Activated T-cell treated with anti-CD3 and anti-CD28 coated beads, Interleukin-2, amount 50 U/mL, for 48 hours (primary cell): ENCODE results near the gene PTPRK.
"Not testable (repeated sequence)": the region's sequence is repeated elsewhere in the genome, so short reads cannot be mapped to it uniquely, and the experiment has no call there.

ENCODE experiments used
- DNase-seq, 2 experiments: peaks; one replicate each; pipeline ENCODE4 v3.0.0-alpha.2; 2020

The PTPRK gene

DNA sequence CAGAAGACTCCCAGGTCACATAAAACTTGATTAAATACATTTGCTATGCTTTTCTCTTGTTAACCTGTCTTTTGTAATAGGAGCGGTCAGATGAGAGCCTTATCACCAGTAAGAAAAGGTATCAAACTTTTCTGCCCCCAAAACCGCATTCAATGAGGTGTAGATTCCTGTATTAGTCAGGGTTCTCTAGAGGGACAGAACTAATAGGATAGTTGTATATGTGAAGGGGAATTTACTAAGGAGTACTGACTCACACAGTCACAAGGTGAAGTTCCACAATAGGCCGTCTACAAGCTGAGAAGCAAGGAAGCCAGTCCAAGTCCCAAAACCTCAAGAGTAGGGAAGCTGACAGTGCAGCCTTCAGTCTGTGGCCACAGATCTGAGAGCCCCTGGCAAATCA lies 32.7 kb downstream of the PTPRK start:
- DNase-seq, result no peak

DNA sequence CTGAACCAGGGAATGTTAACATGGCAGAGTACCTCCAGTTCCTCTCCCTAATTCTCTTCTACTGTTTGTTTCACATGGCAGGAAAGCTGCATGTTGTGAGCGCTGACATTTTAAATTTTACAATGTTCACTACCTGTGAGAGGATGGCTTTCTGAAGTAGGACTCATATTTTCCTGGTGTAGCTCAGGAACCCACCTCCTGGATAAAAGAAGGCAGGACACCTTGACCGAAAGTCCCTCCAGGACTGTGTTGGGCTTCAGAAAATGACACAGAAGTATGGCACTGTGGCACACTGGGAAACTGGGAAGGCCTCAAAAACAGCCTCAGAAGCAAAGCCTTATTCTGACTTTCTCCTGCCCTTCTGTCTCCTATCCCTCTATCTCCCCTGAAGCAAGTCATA lies 33.3 kb downstream of the PTPRK start:
- DNase-seq, result no peak

- DNase-seq, result not testable (repeated sequence)
These were observed 33.8 kb downstream of the PTPRK start for GRCh38 chr6:128486580-128486979.

DNA sequence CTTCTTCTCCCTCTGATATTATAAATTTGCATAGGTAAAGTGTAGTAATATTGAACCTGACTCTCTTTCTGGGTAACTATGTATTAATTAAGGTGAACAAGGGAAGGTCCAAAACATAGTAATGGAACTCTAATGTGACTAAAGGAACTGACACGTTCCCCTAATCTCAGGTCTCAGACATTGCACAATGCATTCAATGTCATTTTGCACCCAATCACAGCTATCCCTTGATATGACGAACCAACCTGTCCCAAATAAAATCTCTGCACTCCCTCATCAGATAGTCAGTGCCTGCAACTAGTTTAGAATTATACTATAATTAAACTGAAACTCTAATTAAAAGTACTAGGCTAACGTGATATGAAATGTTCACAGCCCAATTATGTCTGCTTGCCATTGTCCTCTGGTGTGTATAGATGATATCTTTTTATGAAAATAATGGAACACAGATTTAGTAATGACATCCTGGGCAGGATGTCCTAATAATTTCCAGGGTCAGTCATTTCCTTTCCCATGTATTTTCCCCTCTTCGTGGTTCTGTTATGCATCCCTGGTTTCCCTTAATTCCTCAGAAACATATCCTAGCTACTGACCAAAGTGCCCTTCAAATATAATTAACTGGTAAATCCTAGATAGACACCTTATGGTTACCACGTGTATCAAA lies 36.8 kb downstream of the PTPRK start:
- no peak for DNase-seq

GRCh38 chr6:128482642-128483041 lies 37.8 kb downstream of the PTPRK start:
- DNase-seq, result no peak

GRCh38 chr6:128479991-128480390 lies 40.4 kb downstream of the PTPRK start:
- DNase-seq, result no peak

DNA sequence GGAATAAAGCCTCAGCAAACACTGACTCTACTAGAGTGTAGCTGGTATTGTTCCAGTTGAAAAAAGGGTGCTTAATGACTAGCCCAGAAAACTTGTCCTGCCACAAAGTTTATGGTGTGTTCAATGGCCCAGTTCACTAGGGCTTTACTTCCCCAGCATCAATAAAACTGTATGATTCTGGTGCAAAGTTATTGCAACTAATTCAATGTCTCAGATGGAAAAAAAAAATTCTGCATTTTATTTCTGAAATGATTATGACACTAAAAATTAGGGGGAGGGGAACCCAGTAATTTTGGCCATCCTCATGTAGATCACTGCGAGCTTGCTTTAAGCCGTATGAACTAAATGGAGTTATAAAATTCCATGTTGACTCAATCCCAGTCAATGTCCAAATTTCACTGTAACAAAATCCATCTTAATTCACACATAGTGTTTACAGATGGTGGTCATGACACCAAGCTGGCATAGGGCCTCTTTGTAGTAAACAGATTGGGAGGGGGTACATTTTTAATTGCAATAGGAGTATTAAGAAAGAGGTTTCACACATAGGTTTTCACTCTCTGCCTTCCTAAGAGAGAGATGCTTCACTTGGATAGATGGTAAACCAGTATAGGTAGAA lies 41.2 kb downstream of the PTPRK start:
- no peak for DNase-seq

DNA sequence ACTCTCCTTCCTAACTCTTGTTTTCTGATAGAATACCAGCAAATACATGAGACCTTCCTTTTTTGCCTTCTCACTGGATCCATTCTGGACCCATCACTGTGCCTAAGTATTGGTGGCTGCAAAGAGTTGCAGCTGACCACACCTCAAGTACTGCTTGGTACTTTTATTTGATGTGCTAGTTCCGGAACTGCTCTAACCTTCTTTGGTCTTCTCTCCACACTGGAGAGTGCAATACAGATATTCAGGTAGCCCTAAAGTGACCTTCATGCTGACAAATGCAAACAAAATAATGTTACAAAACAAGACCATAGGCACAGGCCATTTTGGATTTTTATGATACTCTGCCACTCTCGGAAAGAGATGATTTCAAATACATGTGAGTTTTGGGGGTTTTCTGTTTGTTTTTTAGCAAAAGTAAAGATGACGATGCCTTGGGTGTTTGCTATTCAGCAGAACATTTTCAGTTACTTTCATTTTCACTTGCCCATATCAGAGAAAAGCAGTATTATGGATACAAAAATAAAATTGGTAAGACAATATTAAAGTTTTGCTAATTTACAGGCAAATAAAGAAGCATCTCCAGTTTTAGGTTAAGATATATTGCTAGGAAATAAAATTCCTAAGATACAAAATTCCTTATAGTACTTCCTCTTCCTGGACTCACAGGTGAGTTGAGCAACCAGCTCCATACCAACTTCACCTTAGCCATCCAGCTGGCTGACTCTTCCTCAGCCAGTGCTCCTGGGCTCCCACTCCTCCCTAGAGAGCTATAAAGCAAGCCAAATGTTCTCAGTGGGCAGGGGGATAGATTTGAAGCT lies 42.0 kb downstream of the PTPRK start:
- no peak for DNase-seq

DNA sequence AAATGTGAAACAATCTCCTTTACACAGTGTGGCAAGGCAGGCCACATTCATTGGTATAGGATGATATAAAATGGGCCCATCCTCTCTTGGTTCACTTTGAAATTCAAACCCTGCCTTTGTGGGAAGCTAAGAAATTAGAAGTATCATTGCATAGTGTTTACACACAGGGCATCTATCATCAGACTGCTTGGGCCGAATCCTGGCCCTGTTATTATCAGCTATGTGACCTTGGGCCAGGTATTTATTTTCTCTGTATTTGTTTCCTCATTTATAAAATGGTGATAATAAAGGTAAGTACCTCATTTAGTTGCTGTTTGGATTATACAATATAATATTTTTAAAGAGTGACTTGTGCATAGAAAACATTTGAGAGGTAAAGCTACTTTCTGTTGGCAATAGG lies 45.5 kb downstream of the PTPRK start:
- no peak for DNase-seq

GRCh38 chr6:128474481-128474880 lies 45.9 kb downstream of the PTPRK start:
- no peak for DNase-seq

- no peak for DNase-seq
These were observed 48.5 kb downstream of the PTPRK start for GRCh38 chr6:128471907-128472306.

GRCh38 chr6:128465368-128466343 lies 54.7 kb downstream of the PTPRK start:
- DNase-seq, result no peak

DNA sequence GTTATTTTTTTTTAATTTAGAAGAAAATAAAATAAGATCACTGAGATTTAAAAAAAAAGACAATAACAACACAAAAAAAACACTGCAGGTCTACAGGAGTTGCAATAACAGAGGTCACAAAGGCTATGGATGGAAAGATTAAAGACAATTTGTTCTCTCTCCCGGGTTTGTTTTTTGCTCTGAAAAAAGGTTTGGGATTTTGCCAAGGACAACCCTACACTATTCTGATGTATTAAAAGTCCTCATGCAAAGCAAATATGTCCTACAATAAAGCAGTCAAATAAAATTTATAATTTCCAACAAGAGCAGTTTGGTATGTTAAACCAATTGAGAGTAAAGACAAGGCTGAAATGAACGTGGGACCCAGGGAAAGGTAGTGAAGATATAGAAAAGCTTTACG lies 55.6 kb downstream of the PTPRK start:
- DNase-seq, result no peak

GRCh38 chr6:128463942-128464341 lies 56.5 kb downstream of the PTPRK start:
- no peak for DNase-seq

DNA sequence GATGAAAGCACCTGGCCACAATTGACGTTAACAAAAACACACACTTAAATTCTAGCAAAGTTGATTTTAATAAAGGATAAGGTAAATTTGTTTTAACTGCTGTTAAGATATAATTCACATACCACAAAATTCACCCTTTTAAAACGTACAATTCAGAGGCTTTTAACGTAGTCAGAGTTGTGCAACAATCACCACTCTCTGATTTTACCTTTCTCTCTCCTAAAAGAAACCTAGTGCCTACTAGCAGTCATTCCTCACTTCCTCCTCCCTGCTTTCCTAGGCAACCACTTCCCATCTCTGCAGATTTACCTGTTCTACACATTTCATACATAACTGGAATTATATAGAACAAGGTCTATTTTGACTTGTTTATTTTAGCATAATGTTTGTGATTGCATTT lies 58.9 kb downstream of the PTPRK start:
- DNase-seq, result no peak

DNA sequence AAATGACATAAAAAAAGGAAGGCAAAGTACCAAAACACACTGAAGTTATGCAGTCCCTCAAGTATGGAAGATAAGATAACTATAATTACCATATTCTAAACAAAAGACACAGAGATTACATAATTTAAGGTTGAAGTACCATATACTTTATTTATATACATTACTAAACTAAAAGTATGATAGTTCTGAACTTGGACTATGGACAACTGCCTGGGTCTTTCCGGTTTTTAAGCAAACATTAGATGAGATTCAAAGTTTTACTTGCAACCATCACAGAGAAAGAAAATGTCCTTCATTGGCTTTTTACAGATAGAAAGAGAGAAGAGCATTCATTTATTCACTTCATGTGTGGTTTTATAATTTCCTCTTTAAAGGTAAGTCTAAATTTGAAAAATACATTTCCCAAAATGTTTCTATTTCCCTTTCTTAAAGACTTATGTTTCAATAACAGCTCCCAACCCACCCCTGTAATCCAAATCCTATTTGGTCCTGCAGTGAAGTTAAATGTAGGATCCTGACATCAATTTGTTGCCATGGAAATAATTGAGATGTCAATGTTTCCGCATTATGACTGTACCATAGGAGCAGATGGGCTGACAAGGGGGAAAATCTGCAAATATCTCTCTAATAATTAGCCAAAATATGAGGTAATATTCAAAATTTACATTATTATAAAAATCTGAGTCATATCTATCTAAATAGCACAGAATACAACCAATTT lies 63.7 kb downstream of the PTPRK start:
- no peak for DNase-seq

DNA sequence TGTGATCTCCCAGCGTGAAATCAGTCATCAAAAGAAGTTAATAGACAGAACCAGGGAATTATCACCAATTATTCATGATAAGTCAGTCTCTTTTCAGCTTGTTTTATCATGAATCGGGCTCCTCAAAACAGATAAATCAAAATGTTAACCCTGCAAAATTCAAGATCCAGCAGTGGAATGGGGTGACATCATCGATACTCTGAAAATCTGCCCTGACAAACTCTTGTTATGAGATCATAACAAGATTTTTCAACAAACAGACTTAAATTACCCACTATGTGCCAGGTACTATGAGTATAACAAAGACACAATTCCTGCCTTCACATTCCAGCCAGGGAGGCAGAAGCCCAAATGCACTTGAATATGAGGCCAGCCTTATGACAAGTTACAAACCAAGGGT lies 64.4 kb downstream of the PTPRK start:
- no peak for DNase-seq

- no peak for DNase-seq
These were observed 67.7 kb downstream of the PTPRK start for GRCh38 chr6:128452713-128453112.

GRCh38 chr6:128446497-128446896 lies 73.9 kb downstream of the PTPRK start:
- no peak for DNase-seq

DNA sequence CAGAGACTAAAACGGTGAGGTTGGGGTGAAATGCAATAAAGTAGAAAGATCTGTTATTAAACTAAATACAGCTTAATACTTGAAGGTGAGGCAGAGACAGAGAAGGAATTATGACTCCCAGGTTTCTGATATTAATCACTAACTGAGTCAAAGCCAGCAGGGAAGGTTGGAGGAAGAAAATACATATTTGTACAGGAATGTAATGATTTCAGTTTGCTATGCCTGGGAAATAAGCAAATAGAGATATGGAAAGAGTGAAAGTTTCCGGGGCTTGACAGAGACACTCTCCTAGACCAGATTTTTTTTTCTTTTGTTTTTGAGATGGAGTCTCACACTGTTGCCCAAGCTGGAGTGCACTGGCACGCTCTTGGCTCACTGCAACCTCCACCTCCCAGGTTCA lies 76.8 kb downstream of the PTPRK start:
- DNase-seq, result no peak

DNA sequence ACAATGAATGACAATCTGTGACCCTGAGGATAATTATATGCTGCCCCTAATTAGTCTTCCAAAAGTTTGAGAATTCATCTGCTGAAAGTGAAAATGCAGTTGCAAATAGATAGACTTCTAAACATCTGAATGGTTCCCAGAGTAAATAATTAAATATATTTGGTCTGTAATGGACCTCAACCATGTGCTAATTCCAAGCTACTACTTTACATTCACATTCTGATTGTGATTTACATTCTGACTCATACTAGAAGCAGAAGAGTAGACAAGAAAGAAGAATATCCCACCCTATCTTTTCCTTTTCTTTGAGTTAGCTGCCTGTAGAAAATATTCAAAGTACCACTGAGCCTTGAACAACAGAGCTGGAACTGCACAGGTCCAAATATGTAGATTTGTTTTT lies 80.8 kb downstream of the PTPRK start:
- DNase-seq, result no peak

DNA sequence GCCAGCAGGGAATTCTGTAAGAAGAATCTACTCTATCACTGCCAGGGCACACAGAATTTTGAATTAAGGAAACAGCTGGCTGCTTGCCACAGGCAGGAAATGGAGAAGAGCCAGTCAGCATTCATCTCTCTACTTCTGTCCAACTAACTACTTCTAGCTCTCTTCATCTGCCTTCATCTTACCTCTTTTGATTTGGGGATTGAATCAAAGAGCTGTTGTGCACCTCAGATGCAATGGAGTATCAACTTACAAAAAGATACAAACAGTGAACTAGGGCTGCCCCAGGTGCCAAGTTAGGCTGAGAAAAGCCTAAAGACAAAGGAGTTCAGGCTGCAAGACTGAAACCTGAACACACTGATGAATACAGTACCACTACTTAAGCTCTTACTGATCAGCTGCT lies 82.0 kb downstream of the PTPRK start:
- no peak for DNase-seq
